Brain pericyte (primary cell): ENCODE measurements around the gene CDS2.

ENCODE experiments used
- DNase-seq: peaks from one replicate; pipeline ENCODE4 v3.0.0-alpha.2; 2012; ENCODE audit warnings: low read depth, low spot score

The CDS2 gene

DNA sequence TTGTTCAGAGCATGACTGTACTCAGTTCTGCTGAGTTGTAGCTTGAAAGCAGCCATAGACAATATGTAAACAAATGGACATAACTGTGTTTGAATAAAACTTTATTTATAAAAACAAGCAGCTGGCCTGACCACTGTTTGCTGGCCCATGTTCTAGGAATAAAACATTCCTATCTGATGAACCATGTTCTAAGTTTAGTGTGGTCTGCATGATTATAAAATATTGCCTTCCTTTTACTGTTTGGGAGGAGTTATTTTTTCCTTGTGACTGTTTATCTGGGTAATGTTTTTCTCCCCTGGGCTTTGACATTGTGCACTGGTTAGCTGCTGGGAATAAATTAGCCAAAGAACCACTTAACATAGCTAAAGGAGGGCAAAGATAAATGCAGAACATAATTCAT, 55.1 kb downstream of the CDS2 start:
- no peak for DNase-seq

- DNase-seq: no peak
Observed at GRCh38 chr20:5182615-5183254, 55.9 kb downstream of the CDS2 start.

- no peak for DNase-seq
Observed at GRCh38 chr20:5183731-5184474, 57.1 kb downstream of the CDS2 start.

- DNase-seq: no peak
Observed at GRCh38 chr20:5184684-5185083, 57.9 kb downstream of the CDS2 start.

DNA sequence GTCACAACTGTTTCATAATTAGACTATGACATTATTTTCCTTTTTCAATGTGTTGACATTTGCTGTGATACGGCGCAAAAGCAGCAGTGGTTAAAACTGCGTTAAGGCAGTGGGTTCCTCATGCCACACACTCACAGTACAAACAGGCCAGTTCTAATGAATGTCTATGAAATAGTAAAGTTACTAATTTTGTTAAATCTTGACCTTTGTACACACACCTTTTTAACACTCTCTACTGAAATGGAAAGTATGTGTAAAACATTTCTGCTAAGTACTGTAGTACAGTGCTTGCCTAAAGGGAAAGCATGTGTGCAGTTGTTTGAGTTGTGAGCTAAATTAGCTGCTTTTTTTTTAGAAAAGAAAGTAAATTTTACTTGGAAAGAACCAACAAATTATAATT, 60.3 kb downstream of the CDS2 start:
- no peak for DNase-seq

DNA sequence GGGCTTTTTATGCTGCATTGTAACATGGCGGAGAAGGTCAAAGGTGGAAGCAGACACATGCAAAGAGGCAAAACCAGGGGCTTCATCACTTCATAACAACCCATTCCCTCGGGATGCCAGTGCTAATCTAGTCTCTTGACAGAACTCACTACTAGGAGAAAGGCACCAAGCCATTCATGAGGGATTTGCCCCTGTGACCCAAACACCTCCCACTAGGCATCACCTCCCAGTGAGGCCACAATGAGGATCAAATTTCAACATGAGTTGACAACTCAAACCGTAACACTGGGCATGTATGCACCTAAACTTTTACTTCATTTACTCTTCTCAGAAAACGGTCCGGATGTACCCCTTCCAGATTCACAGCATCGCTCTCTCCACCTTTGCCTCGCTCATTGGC, 61.9 kb downstream of the CDS2 start:
- DNase-seq: no peak

DNA sequence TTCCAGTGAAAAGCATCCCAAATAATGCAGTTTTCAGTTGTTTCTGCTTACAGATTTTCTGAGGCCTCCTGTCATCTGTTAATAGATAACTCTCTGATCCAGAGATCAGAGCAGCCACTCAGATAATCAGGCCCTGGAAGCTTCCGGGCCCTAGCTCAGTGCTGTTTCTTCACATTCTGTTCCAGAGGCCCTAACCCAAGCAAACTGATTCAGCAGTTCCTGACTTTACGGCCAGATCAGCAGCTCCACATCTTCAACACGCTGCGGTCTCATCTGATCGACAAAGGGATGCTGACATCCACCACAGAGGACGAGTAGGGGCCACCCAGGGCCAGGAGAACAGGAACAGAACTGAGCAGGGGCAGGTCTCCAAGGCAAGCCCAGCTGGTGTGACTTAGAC, 63.1 kb downstream of the CDS2 start:
- no peak for DNase-seq

DNA sequence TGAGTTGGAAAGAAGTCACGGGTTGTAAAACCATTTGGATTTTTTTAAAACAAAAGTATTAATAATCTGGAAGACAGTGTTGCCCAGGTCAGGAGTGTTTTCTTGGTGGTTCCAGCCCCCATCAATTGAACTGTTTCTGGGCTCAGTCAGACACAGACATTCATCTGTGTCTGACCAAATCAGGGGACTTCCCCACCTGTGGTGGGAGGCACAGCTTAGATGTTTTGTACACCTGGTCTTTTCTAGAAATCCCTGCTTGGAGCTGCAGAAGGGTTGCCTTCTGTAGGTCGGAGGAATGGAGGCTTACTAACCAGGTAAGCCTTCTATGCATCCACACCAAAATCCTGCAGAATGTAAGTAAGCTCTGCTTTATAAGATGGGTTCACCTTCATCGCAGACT, 63.6 kb downstream of the CDS2 start:
- no peak for DNase-seq

- DNase-seq: no peak
Observed at GRCh38 chr20:5191829-5192569, 65.2 kb downstream of the CDS2 start.

DNA sequence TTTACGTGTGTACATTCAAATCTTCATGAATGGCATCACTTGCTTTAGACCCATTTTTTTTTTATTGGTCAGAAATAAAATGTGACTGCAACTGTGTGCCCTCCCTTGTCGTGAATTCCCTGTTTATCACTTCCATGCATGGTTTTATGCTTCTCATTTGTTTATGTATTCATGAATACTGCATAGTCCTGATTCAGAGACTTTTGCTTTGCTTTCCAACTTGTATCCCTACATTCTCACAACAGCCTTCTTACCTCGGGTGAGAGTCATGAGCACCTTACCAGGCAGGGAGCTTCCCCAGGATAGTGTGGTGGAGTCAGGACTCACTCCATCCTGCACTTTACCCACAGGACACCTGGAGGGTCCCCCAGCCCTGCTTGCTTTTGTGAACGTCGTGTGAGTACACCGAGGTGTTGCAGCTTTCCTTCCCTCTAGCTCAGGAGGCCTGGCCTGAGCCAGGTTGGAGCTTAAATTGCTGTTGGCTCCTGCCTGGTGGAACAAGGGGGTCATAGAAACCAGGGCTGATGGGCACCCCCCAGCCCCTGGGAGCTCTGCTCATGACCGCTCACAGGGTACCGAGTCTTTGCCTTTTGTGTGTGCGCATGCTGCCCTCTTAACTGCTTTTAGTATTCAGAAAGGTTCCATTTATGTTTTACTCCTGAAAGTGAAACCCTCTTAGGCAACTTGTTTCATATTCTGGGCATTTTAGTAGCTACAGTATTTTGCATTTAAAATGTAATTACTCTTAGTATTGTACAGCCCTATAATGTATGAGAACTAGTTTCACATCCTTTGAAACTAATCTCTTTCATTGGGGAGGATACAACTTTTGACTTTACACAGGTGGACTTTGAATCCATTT, 66.0 kb downstream of the CDS2 start:
- no peak for DNase-seq

DNA sequence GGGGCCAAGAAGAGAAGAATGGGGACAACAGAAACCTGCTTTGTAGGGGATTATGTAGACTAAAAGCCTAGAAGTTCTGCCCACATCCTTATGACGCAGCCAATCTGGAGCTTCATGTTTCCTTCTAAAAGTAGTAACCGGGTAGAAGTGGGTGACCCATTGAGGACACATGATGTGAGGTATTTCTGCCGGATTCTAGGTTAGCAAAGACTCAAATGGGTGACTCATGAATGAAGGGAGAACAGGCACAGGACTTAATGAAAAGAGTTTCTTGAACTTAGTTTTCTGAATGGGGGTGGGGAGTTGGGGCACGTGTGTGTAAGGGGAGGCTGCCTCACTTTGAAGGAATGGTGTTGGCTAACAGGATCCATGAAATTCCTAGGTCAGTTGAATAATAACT, 68.8 kb downstream of the CDS2 start:
- no peak for DNase-seq

- DNase-seq: no peak
Observed at GRCh38 chr20:5196149-5196548, 69.3 kb downstream of the CDS2 start.

- DNase-seq: no peak
Observed at GRCh38 chr20:5197270-5197827, 70.5 kb downstream of the CDS2 start.

GRCh38 chr20:5197847-5198650, 71.2 kb downstream of the CDS2 start:
- DNase-seq: no peak

DNA sequence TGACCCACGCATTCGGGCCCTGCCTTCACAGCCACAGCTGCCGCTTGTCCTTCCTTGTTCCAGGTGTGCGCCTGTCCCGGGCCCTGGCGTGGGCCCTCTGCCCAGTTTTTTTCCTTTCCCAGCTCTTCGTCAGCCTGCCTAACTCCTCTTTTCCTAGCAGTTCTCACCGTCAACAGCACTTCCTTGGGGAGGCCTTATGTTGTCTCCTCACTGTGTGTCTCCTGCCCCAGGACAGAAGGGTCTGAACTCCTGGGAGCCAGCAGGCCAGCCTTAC, 71.8 kb downstream of the CDS2 start:
- DNase-seq: no peak

DNA sequence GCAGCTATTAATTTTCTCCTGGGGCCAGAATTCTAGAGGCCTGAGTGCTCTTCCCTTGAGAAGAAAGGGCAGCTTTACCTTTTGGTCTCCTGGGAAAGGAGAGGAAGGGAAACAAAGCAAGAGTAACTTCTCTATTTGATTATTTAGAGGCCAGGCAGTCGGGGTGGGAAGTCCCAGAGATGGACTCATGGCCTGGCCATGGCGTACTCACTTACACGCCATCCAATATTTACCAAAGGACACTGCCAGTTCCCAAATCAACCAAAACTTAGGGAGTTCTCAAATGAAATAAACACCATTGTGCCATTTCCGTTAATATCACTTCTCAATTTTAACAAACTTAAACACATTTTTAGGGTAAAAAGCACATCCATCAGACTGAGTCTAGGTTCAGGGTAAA, 76.6 kb downstream of the CDS2 start:
- no peak for DNase-seq

DNA sequence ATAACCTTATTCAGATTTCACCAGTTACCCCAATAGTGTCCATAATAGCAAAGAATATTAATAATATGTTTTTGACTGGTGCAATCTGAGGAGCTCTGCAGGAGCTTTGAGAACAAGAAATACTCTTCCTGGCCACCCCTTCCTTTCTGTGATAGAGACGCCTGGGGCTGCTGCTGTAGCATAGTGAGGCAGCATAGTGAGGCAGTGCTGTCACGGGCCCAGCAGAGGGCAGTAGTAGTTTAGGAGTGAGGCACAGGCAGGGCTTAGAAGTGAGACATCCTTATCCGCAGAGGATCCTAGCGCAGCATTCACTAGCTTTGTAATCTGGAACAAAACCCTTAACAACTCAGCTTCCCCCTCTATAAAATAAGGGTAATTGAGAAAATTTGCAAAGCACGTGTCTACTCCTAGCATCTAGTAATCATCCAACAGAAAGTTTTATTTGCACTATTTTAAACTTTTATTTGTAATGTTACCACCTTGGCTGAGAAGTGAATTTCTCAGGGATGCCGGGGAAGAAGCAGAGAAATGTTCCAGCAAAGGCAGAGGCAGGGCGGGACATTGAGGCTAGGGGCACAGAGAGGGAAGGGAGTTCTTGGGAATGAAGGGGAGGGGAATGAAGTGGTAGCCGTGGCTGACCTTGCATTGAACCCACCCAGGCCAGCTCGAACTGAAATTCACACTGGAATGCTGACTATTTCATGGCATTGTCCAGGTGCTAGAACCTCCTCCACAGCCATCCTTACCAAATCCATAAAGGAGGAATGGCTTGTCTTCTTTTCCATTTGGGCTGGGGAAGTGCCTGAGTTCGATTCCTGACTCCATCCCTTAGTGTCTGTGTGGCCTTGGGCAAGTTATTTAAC, 78.8 kb downstream of the CDS2 start:
- DNase-seq: peak; percentile 24

- DNase-seq: no peak
Observed at GRCh38 chr20:5207138-5207537, 80.3 kb downstream of the CDS2 start.

- DNase-seq: no peak
Observed at GRCh38 chr20:5211803-5212714, 85.3 kb downstream of the CDS2 start.
